Activated CD4-positive, alpha-beta T cell treated with anti-CD3 and anti-CD28 coated beads, Interleukin-2, amount 50 U/mL, for 16 hours (primary cell): Measurements from ENCODE around the gene ZPLD1.

ENCODE experiments used
- DNase-seq: peaks from one replicate; pipeline ENCODE4 v3.0.0-alpha.2; 2020

The ZPLD1 gene

DNA sequence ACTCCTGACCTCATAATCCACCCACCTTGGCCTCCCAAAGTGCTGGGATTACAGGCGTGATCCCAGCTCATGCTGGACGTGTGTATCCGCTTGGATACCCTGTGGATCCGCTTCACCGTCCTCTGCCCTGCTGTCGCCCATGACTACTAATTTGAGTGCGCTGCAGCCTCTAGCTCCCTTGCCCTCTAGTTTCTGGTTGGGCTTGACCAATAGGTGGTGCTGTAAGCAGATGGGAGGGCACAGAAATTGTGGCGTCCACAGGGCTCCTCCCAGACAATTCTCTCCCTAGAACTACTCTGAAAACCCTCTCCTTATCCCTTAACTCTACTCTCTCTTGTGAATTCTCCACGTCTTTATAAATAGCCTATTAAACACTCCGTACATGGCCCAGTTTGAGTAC, 36.2 kb downstream of the ZPLD1 start:
- no peak for DNase-seq

DNA sequence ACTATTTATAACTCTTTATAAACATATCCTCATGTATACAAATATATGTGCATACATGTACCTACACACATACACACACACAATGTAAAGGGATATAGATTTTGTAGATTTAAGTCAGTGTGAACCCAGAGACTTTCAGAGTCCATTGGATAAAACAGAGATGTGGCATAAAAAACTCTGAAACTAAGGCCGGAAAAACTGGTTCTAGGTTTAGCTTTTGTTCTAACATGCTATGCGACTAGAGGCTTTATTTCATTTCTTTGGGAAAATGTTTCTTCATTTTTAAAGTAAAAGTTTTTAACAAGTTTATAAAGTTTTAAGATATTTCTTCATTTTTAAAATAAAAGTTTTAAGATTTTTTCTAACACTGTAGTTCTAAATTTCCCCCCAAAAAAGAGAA, 36.7 kb downstream of the ZPLD1 start:
- DNase-seq: no peak

GRCh38 chr3:102473648-102474047, 38.8 kb downstream of the ZPLD1 start:
- DNase-seq: no peak

GRCh38 chr3:102474207-102474606, 39.4 kb downstream of the ZPLD1 start:
- DNase-seq: no peak

DNA sequence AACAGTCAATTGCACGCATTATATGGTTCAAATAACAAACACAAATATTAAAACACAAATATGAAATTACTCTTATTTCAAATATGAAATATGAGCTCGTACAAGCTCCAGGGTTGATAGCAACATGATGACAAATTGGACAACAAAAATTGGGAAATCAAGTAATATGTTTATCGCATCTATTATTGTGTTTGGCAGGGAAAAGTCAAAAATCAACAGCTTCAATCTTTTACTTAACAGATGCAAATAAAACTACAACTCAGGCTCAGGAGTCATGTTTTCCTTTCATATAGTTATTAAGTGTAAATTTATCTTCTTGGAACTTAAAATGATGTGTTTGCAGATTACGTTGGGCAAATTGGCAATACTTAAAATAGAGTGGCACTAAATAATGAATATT, 41.4 kb downstream of the ZPLD1 start:
- no peak for DNase-seq

DNA sequence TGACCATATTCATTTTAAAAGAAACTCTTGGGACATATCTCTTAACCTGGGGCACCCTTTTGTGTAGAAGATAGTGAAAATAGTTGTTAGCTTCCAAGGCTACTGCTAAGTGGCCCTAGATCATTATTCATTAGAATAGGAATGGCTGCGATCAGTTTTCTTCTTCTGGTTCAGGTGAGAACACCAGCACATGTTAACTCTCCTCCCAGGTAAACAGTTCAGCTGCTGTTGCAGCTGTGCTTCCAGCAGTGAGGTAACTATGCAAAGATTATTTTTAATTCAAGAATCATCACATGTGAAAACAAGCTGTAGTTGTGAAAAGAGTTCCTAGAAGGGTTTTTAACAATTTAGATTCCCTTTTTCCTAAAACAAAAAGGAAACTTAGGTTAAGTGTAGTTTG, 43.3 kb downstream of the ZPLD1 start:
- DNase-seq: no peak

DNA sequence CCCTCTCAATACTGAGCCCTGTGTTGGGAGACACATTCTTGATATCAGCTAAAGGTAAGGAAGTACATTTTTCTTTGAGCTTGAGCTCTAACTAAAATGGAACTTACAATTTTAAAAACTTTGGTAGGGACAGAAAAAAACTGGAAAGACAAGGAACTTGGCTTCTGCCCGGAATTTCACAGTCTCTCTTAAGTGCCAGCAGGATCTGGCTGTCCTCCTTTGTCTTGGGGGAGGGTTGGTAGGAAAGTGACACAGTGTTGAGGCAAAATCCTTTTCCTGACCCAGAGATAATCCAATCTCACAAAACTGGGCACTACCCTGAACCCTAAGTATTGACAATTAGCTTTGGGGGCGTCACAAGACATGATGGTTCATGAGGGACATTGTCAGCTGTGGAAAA, 45.3 kb downstream of the ZPLD1 start:
- DNase-seq: no peak

DNA sequence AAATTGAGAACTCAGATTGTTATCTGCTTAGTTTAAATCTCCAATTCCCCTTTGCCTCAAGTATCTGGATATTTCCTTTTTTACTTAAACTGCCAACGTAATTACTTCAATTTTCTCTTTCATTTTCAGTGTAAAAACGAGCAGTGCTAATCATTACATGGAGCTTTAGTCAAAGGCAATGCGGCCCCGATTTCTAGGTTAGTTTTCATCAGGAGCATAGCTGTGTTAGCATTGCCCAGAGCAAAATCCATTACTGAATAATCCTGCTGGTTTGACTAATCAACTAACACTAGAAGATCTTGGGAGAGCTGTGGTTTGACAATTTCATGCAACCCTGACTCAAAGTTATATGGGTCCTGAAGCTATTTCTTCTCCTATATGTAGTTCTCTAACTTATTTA, 46.2 kb downstream of the ZPLD1 start:
- no peak for DNase-seq

GRCh38 chr3:102483556-102483955, 48.7 kb downstream of the ZPLD1 start:
- DNase-seq: no peak

- DNase-seq: no peak
Observed at GRCh38 chr3:102484363-102484762, 49.5 kb downstream of the ZPLD1 start.

DNA sequence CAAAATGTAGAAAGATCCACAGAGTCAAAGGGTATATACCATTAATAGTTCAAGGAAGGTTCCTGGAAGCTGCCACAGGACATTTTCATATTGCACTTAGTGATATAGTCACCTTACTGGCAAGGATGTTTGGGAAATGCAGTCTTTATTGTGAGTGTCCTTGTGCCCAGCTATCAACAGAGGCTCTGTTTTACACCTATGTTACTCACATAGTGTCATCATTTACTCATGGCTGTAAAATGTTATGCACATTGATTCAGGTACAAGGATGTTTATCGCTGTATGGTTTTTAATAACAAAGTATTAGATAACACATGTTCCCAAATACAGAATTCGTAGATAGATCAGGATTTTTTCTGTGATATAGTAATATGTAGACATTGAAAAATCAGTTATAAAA, 50.9 kb downstream of the ZPLD1 start:
- no peak for DNase-seq

DNA sequence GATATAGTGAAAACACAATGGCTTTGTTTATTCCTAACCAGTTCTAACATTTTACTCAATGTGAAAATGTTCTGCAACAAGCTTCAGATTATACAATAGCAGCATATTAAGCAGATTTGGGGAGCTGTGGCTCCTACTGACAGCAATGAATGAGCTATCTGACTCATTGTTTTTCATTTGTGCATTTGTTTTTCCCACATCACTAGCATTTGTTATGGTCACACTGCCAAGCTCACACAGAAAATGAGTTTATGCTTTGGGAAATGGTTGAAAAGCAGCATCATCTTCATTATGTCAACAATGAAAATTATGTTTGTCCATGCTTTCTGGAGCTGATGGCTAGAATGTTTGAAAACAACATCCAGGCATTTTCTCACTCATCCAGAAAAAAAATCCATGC, 53.5 kb downstream of the ZPLD1 start:
- no peak for DNase-seq

DNA sequence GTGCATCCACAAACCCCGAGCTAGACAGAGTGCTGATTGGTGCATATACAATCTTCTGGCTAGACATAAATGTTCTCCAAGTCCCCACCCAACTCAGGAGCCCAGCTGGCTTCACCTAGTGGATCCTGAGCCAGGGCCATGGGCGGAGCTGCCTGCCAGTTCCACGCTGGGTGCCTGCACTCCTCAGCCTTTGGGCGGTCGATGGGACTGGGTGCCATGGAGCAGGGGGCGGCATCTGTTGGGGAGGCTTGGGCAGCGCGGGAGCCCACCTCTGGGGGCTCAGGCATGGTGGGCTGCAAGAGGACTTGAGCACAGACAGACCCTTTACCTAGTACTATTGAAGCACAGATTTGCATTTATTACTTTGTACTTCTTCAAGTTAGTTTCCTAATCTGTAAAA, 57.5 kb downstream of the ZPLD1 start:
- DNase-seq: no peak

- DNase-seq: no peak
Observed at GRCh38 chr3:102497571-102497970, 62.8 kb downstream of the ZPLD1 start.

DNA sequence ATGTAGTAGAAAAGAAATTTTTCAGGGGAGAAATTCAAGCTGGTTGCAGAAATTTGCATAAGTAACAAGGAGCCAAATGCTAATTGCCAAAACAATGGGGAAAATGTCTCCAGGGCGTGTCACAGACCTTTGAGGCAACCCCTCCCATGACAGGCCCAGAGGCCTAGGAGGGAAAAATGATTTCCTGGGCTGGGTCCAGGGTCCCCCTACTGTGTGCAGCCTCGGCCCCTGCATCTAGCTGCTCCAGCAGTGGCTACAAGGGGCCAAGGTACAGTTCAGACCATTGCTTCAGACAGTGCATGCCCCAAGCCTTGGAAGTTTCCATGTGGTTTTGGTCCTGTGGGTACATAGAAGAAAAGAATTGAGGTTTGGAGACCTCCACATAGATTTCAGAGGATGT, 70.7 kb downstream of the ZPLD1 start:
- no peak for DNase-seq

- DNase-seq: no peak
Observed at GRCh38 chr3:102510663-102511062, 75.8 kb downstream of the ZPLD1 start.

GRCh38 chr3:102511168-102511567, 76.4 kb downstream of the ZPLD1 start:
- no peak for DNase-seq

GRCh38 chr3:102511639-102512038, 76.8 kb downstream of the ZPLD1 start:
- DNase-seq: no peak

GRCh38 chr3:102512734-102513504, 78.1 kb downstream of the ZPLD1 start:
- no peak for DNase-seq

GRCh38 chr3:102514241-102514640, 79.4 kb downstream of the ZPLD1 start:
- DNase-seq: no peak

GRCh38 chr3:102521246-102521645, 86.4 kb downstream of the ZPLD1 start:
- DNase-seq: no peak

GRCh38 chr3:102525624-102526023, 90.8 kb downstream of the ZPLD1 start:
- no peak for DNase-seq

- DNase-seq: no peak
Observed at GRCh38 chr3:102526865-102527264, 92.0 kb downstream of the ZPLD1 start.

- DNase-seq: no peak
Observed at GRCh38 chr3:102528727-102529126, 93.9 kb downstream of the ZPLD1 start.
